Upper lobe of left lung (tissue), 4 donors: ENCODE measurements around the gene HIVEP3.

Source experiments
- CTCF ChIP-seq, 6 experiments: fragments of 450-650 bp in 4 of 6; fragments of 200-600 bp in 2 of 6; sonication (generic) in 2 of 6; IDR thresholded peaks; one replicate each; pipeline ENCODE4 v1.5.1; 2016 to 2019; ENCODE audit warnings: antibody characterized with exemption in 6 of 6
- POLR2A ChIP-seq, 4 donors: fragments of 450-650 bp; IDR thresholded peaks; one replicate each; pipeline ENCODE4 v1.5.1; 2016 to 2017; ENCODE audit warnings: antibody characterized with exemption in 4 of 4, mild to moderate bottlenecking in 2 of 4
- POLR2AphosphoS5 ChIP-seq, 2 donors: sonication (generic); formaldehyde crosslinking; IDR thresholded peaks; one replicate each; pipeline ENCODE4 v1.5.1; 2017; ENCODE audit warnings: antibody characterized with exemption in 2 of 2

- TF ChIP-seq POLR2AphosphoS5 (IDR thresholded peaks at IDR 0.05), result no peak
- TF ChIP-seq CTCF (IDR thresholded peaks at IDR 0.05), result no peak
- no peak for TF ChIP-seq POLR2A (IDR thresholded peaks at IDR 0.05)
These were observed 203.2 kb downstream of the HIVEP3 start for GRCh38 chr1:41715441-41716095.
